H9 (cell line): ENCODE measurements around the gene AFAP1. TPM values are rescaled to one million over a fixed set of nuclear protein-coding genes. Genes with fewer than 3 reads are reported as not detected.

Experiments used
- DNase-seq: peaks from one replicate; pipeline ENCODE4 v3.0.0-alpha.2; 2017
- H2AFZ ChIP-seq: one replicate; pipeline ENCODE4 v1.6.1; 2013; ENCODE audit warnings: mild to moderate bottlenecking, low read length, control low read depth, moderate library complexity
- H2AK5ac ChIP-seq: 2 replicates; pipeline ENCODE4 v1.6.1; 2013; ENCODE audit warnings: low read length, control low read depth, mixed read lengths; ENCODE audit not compliant: insufficient read length
- H2BK120ac ChIP-seq: one replicate; pipeline ENCODE4 v1.6.1; 2013; ENCODE audit warnings: low read depth, mild to moderate bottlenecking, low read length, control low read depth, inconsistent platforms; ENCODE audit not compliant: poor library complexity, severe bottlenecking
- H2BK12ac ChIP-seq: 2 replicates; pipeline ENCODE4 v1.6.1; 2013; ENCODE audit warnings: low read length, control low read depth, mixed read lengths, low read depth; ENCODE audit not compliant: insufficient read length
- H2BK15ac ChIP-seq: 2 replicates; pipeline ENCODE4 v1.6.1; 2013; ENCODE audit warnings: low read depth, low read length, control low read depth
- H2BK20ac ChIP-seq: one replicate; pipeline ENCODE4 v1.6.1; 2013; ENCODE audit warnings: low read depth, mild to moderate bottlenecking, low read length, control low read depth, inconsistent platforms; ENCODE audit not compliant: poor library complexity, severe bottlenecking
- H2BK5ac ChIP-seq: 2 replicates; pipeline ENCODE4 v1.6.1; 2013; ENCODE audit warnings: low read length, control low read depth, mixed read lengths; ENCODE audit not compliant: insufficient read length
- H3K14ac ChIP-seq: 2 replicates; pipeline ENCODE4 v1.6.1; 2013; ENCODE audit warnings: low read length, control low read depth; ENCODE audit not compliant: insufficient read depth
- H3K18ac ChIP-seq: 2 replicates; pipeline ENCODE4 v1.6.1; 2013; ENCODE audit warnings: low read depth, mild to moderate bottlenecking, mixed read lengths, low read length, control low read depth; ENCODE audit not compliant: insufficient read length
- H3K23ac ChIP-seq: 2 replicates; pipeline ENCODE4 v1.6.1; 2013; ENCODE audit warnings: low read length, control low read depth, mixed read lengths, low read depth; ENCODE audit not compliant: insufficient read length
- H3K23me2 ChIP-seq: 2 replicates; pipeline ENCODE4 v1.6.1; 2013; ENCODE audit warnings: low read depth, mild to moderate bottlenecking, mixed read lengths, low read length, control low read depth; ENCODE audit not compliant: insufficient read length, poor library complexity, severe bottlenecking
- H3K27ac ChIP-seq: 2 replicates; pipeline ENCODE4 v1.5.1; 2013; ENCODE audit warnings: low read length, control low read depth, mixed read lengths, low read depth; ENCODE audit not compliant: insufficient read length
- H3K27me3 ChIP-seq: 2 replicates; pipeline ENCODE4 v1.6.1; 2013; ENCODE audit warnings: low read length, control low read depth, inconsistent platforms; ENCODE audit not compliant: insufficient read depth
- H3K4ac ChIP-seq: 2 replicates; pipeline ENCODE4 v1.6.1; 2013; ENCODE audit warnings: low read depth, mild to moderate bottlenecking, control low read depth, inconsistent platforms, low read length, moderate library complexity
- H3K4me1 ChIP-seq: 2 replicates; pipeline ENCODE4 v1.6.1; 2013; ENCODE audit warnings: low read length, control low read depth, inconsistent platforms; ENCODE audit not compliant: insufficient read depth
- H3K4me2 ChIP-seq: 2 replicates; pipeline ENCODE4 v1.6.1; 2013; ENCODE audit warnings: low read length, control low read depth, mixed read lengths; ENCODE audit not compliant: insufficient read length, insufficient read depth
- H3K56ac ChIP-seq: 2 replicates; pipeline ENCODE4 v1.6.1; 2013; ENCODE audit warnings: low read depth, mild to moderate bottlenecking, mixed read lengths, low read length, control low read depth; ENCODE audit not compliant: insufficient read length
- H3K79me1 ChIP-seq: 2 replicates; pipeline ENCODE4 v1.6.1; 2013; ENCODE audit warnings: low read depth, mild to moderate bottlenecking, moderate library complexity, low read length, control low read depth, inconsistent platforms; ENCODE audit not compliant: insufficient read depth, poor library complexity, severe bottlenecking
- H3K79me2 ChIP-seq: 2 replicates; pipeline ENCODE4 v1.6.1; 2013; ENCODE audit warnings: low read length, control low read depth, inconsistent platforms; ENCODE audit not compliant: insufficient read depth
- H3K9ac ChIP-seq: 2 replicates; pipeline ENCODE4 v1.6.1; 2013; ENCODE audit warnings: low read length, control low read depth, mixed read lengths; ENCODE audit not compliant: insufficient read length; ENCODE audit errors: extremely low read depth
- H3K9me3 ChIP-seq: one replicate; pipeline ENCODE4 v1.6.1; 2013; ENCODE audit warnings: low read depth, low read length, inconsistent platforms; ENCODE audit not compliant: control insufficient read depth
- H3T11ph ChIP-seq: one replicate; pipeline ENCODE4 v1.6.1; 2013; ENCODE audit warnings: mild to moderate bottlenecking, low read length, control low read depth, inconsistent platforms
- H4K20me1 ChIP-seq: one replicate; pipeline ENCODE4 v1.6.1; 2013; ENCODE audit not compliant: control insufficient read depth, insufficient read length, insufficient read depth
- H4K5ac ChIP-seq: 2 replicates; pipeline ENCODE4 v1.6.1; 2013; ENCODE audit warnings: low read depth, mild to moderate bottlenecking, mixed read lengths, low read length, control low read depth; ENCODE audit not compliant: insufficient read length
- H4K8ac ChIP-seq: replicated peaks from 2 replicates; pipeline ENCODE4 v1.6.1; 2013; ENCODE audit warnings: low read length, control low read depth, mixed read lengths, low read depth; ENCODE audit not compliant: insufficient read length
- H4K91ac ChIP-seq: 2 replicates; pipeline ENCODE4 v1.6.1; 2013; ENCODE audit warnings: low read depth, mild to moderate bottlenecking, moderate library complexity, mixed read lengths, low read length, control low read depth; ENCODE audit not compliant: insufficient read length
- H3K27ac Mint-ChIP-seq, 3 experiments: 2 replicates in 2 of 3; 3 replicates in 1 of 3; pipeline ENCODE4 v1.8.0; 2020 to 2021; ENCODE audit warnings: mixed read lengths in 3 of 3, mild to moderate bottlenecking in 1 of 3, moderate library complexity in 1 of 3
- H3K27me3 Mint-ChIP-seq: 2 replicates; pipeline ENCODE4 v1.8.0; 2021; ENCODE audit warnings: low read depth, mild to moderate bottlenecking, moderate library complexity, mixed read lengths
- H3K36me3 Mint-ChIP-seq, 3 experiments: 2 replicates in 2 of 3; 3 replicates in 1 of 3; pipeline ENCODE4 v1.8.0; 2020 to 2021; ENCODE audit warnings: low read depth in 3 of 3, mixed read lengths in 3 of 3; ENCODE audit not compliant: insufficient read depth in 1 of 3
- H3K4me1 Mint-ChIP-seq, 2 experiments: 2 replicates each; pipeline ENCODE4 v1.8.0; 2020; ENCODE audit warnings: mixed read lengths in 2 of 2
- H3K4me3 Mint-ChIP-seq, 2 experiments: 2 replicates in 1 of 2; 3 replicates in 1 of 2; pipeline ENCODE4 v1.8.0; 2020 to 2021; ENCODE audit warnings: mild to moderate bottlenecking in 2 of 2, mixed read lengths in 2 of 2, moderate library complexity in 1 of 2
- H3K9me3 Mint-ChIP-seq, 2 experiments: 2 replicates in 1 of 2; 3 replicates in 1 of 2; pipeline ENCODE4 v1.8.0; 2020; ENCODE audit warnings: mild to moderate bottlenecking in 2 of 2, mixed read lengths in 2 of 2, moderate library complexity in 1 of 2
- CTCF ChIP-seq: fragments of 200-600 bp; sonication (generic); conservative IDR thresholded peaks from 3 replicates; pipeline ENCODE4 v1.8.0; 2021; ENCODE audit warnings: antibody characterized with exemption, mild to moderate bottlenecking
- WGBS: extraction: QIAGEN DNeasy Blood & Tissue Kit; methylation state at CpG from one replicate; pipeline ENCODE4 v1.1.7; 2013; ENCODE audit warnings: missing lambda C conversion rate, low lambda C conversion rate, mixed read lengths; ENCODE audit not compliant: insufficient read length; ENCODE audit errors: extremely low coverage; 5-methylcytosine and 5-hydroxymethylcytosine counted together
- total RNA-seq: library from RNA; stranded (reverse); gene quantifications from 2 replicates; pipeline ENCODE4 v1.2.1, GENCODE V29; 2021

Gene AFAP1
- total RNA-seq, 1 experiment from 2014 or later, result 6.5 TPM

GRCh38 chr4:7760228-7760627 is 179.4 kb downstream of the AFAP1 start:
- no peak overlapping the region for H3K27ac ChIP-seq
- H3K27me3 Mint-ChIP-seq, result no peaks in the 10 kb centered on the region
- DNase-seq, result no peak

More at GRCh38 chr4:7760228-7760627, 179.4 kb downstream of the AFAP1 start:
- no peak overlapping the region for H4K8ac ChIP-seq
- Mint-ChIP-seq H3K4me3 (no peak overlapping the region), H3K4me1 (peaks cover 8 to 15% of the 10 kb centered on the region in 2 experiments; a peak in 2 of 4 replicates), H3K36me3 (peaks cover 0 to 4% (median 3%) of the 10 kb centered on the region in 3 experiments; a peak in 1 of 7 replicates), H3K27ac (peak overlapping the region in 1 of 3 experiments; percentile 18; a peak in 1 of 7 replicates), H3K9me3 (no peaks in the 10 kb centered on the region)
- H3K4ac ChIP-seq, result no peak overlapping the region
- H3K4me2 ChIP-seq, result no peak overlapping the region
- no peak overlapping the region for H3K23ac ChIP-seq
- H3K4me1 ChIP-seq, result no peaks in the 10 kb centered on the region
- H4K5ac ChIP-seq, result no peak overlapping the region
- no peaks in the 10 kb centered on the region for H3K23me2 ChIP-seq
- H3K79me2 ChIP-seq, result no peaks in the 10 kb centered on the region
- no peaks in the 10 kb centered on the region for H3K27me3 ChIP-seq
- H3T11ph ChIP-seq, result no peak overlapping the region
- no peaks in the 10 kb centered on the region for H4K20me1 ChIP-seq
- no peak overlapping the region for H2BK15ac ChIP-seq
- H2AK5ac ChIP-seq, result no peak overlapping the region
- no peak overlapping the region for H2BK5ac ChIP-seq
- H3K9ac ChIP-seq, result no peak overlapping the region
- no peak overlapping the region for H2BK120ac ChIP-seq
- no peak overlapping the region for H4K91ac ChIP-seq
- H2AFZ ChIP-seq, result no peak overlapping the region
- no peak overlapping the region for H3K14ac ChIP-seq
- no peak overlapping the region for H2BK12ac ChIP-seq
- no peaks in the 10 kb centered on the region for H3K79me1 ChIP-seq
- no peak for TF ChIP-seq CTCF
- H3K56ac ChIP-seq, result no peak overlapping the region
- no peak overlapping the region for H2BK20ac ChIP-seq
- no peaks in the 10 kb centered on the region for H3K9me3 ChIP-seq
- WGBS, result no CpG with 5 or more reads among the region's 9 CpGs
- H3K18ac ChIP-seq, result no peak overlapping the region
